ENCODE data around the gene CACNB1.

GRCh38 chr17:39222866-39223834 lies 25.7 kb upstream of the CACNB1 start:
- no peak for TF ChIP-seq CTCF (IDR thresholded peaks at IDR 0.05)
- TF ChIP-seq EZH2 (IDR thresholded peaks at IDR 0.05; ENCODE audit: borderline replicate concordance, insufficient read depth, low read depth, low read length, poor library complexity, severe bottlenecking): no peak

Data from B cell (primary cell).